GM10847 (cell line): ENCODE results near the gene CCDC88C.

ENCODE experiments used
- POLR2A ChIP-seq: IDR thresholded peaks from 2 replicates; pipeline ENCODE4 v1.6.1; 2011; ENCODE audit not compliant: insufficient read length; ENCODE audit errors: extremely low read depth

CCDC88C gene

DNA sequence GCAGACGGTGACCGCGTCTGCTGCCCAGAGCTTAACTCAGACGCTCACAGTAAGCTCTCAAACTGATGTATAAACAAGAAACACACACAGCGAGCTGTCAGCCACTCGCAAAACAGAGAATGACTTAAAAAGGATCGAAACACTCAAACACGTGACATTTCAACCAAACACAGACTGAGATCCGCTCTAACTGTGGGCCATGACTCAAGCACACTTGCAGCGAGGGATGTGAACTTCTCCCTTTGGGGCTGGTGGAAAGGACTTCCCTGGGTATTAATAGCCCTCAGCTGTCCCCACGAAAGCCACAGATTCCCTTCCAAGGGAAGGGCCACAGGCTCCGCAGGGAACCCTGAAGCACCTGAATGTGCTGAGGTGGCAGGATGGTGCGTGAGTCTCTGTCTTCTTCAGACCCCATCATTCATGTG, 29.1 kb downstream of the CCDC88C start:
- no peak for TF ChIP-seq POLR2A

DNA sequence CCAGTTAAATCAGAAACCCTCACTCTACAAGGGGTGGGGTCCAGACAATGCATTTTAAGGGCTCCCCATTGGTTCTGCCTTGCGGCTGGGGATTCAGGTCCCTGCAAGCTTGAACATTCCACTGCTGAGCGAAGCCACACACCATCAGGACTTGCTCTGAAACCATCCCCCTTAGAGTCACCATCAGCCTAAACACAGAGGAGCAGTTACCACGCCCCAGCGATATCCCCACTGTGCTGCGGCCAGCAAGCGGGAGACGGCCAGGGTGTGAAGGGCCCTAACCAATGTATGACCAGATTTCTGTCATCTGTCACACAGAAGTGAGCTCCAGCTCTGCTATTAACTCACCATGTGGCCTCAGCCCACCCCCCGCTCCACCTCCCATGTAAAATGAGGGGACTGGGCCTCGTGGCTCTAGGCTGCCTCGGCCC, 29.7 kb downstream of the CCDC88C start:
- no peak for TF ChIP-seq POLR2A

DNA sequence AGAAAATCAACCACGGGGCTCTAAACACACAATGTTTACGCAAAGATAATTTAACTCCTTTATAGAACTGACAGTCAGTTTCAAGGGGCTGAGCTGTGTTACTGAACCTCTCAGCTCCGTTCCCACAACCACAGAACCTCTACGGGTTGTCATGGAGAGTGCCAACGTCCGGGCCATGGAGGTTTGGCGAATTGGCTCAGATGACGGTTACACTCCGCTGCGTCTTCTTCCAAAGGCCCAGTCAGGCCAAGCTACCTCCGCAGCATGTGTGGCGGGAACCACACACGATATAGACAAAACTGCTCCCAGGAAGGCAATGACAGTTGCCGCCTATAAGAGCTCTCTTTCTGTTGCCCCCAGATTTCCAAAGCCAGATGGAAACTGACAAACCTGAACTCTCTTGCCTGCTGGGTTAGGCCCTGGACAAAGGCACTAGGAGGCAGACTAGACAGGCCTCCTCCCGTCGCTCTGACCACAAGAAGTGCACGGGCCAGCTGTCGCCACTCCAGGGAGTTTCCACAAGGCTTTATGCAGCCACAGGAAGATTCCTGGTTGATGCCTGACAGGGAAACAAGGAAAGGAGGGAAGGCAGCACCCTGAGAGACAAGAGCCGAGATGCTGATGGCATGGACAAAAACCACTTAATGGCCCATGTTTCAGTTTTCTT, 30.3 kb downstream of the CCDC88C start:
- no peak for TF ChIP-seq POLR2A

DNA sequence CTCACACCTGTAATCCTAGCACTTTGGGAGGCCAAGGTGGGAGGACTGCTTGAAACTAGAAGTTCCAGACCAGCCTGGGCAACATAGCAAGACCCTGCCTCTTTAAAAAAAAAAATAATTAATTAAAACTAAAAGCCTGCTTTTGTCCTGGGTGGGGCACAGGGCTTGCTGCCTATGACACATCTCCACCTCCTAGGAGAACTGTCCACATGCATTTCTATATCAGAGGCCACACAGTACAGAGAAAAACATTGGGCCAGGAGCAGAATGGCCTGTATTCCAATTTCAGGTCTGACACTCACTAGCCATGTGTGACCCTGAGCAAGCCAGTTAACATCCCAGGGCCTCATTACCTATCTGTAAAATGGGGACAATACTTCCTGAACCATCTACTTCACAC, 31.9 kb downstream of the CCDC88C start:
- TF ChIP-seq POLR2A: no peak

GRCh38 chr14:91385224-91385623, 32.4 kb downstream of the CCDC88C start:
- TF ChIP-seq POLR2A: no peak

DNA sequence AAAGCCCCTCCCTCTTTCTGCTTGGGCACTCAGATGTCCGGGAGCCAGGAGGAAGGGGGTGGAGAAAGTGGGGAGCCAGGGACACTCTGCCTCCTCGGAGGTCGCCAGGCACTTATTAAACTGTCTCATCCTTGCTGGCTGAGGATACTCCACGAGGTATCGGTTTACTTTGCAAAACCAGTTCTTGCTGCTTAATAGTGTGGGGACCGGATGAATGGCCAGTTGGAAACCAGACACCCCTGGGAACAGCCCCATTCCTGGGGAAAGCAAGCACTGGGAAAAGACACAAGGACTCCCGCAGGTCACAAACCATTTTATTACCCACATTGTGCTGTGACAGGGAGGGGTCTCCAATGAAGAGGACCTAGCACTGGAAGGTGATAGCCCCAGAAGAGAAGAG, 34.2 kb downstream of the CCDC88C start:
- TF ChIP-seq POLR2A: no peak

GRCh38 chr14:91381801-91382670, 35.6 kb downstream of the CCDC88C start:
- no peak for TF ChIP-seq POLR2A

- TF ChIP-seq POLR2A: no peak
Measured at GRCh38 chr14:91380610-91381371, 36.8 kb downstream of the CCDC88C start.

DNA sequence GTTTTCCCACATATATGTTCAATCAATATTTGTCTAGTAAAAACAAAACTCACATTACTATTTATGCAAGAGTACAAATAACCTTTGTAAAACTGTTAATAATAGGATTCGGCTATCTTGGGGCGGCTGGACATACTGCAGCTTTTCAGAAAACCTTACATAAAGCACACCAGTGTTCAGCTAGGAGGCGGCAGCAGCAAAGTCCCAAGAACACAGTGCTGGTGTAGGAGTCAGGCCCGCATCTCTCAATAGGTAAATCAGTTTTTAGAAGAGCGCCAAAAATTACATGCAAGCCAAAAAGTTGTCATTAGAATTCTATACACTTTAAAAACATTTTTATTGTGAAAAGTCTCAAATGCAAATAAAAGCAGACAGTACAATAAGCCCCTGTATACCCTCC, 37.5 kb downstream of the CCDC88C start:
- no peak for TF ChIP-seq POLR2A

DNA sequence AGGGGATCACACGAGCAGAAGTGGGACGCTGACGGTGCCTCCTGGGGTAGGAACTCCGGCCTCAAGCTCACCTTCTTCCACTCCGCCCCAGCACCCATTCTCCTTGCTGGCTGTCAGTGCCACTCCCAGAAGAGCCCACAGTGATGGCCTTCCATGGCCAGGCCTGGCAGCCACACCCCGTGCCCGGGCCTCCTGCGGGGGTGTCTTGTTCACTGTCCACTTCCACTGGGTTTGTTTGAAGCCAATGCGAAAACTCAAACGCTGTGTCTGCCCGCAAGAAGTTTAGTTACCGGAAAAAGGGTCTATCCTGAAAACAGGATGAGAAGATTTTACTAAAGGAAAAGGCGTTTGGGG, 38.1 kb downstream of the CCDC88C start:
- no peak for TF ChIP-seq POLR2A

DNA sequence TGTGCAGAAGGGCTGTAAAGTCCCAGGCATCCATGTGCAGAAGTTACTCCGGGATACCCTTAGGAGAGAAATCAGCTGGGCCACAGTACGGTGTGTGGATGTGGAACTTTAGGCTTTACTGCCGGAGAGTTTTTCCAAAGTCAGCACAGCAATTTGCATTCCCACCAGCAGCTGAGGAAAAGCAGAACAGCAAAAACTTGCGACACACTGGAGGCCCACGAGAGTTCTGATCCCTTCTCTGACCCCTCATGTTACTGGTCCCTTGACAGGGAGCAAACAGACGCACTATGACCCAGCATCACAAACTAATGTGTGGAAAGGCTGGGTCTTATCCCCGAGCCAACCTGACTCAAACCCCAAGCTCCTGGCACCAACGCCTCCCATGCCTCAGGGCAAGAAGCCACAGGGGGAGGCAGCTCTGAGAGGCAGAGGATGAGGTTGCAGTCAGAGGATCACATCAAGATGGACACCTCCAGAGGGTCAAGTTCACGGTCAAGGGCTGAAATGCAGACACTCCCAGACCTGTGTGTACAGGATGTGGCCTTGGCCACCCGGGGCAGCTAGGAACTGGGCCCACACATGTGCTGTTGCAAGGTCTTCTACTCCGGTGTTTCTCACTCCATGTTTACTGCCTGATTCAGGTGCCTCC, 38.6 kb downstream of the CCDC88C start:
- TF ChIP-seq POLR2A: no peak

GRCh38 chr14:91377700-91378652, 39.6 kb downstream of the CCDC88C start:
- no peak for TF ChIP-seq POLR2A

DNA sequence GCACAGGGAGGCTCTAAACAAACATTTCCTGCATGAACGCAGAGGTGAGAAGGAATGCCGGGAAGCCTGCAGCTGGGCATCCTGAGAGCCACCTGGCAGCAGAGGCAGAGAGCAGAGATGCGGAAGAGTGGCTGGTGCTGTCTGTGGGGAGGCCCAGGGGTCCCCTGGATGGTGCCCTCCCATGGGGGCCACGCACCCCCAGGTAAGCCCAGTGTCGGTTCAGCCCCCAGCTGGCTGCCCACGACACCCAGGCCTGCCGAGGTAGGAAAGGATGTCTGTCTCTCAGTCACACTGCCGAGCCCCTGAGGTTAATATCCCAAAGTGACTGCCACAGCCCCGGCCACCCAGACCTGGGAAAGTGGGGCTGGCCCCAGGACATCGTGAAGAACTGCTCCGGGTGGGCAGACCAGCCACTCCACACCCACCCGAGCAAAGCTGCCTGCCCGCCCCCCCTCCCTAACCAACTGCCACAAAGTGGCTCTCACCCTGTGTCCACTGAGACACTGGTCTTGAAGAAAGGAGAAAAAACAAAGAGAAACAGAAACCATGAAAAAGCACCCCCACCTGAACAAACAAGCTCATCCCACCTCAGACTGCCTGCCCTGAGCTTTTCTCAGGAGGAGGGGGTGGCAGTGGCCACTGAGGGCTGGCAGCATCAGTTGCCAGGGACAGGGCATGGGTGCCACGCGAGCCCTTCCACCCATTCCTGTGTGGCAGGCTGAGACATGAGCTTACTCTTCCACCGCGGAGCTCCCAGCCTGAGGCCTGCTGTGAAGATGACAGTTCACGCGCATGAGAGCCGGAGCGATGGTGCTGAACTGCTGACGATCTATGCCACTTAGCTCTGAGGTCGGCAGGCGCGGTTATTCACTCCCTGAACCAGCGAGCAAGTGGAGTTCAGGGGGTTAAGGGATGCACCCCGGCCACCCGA, 40.8 kb downstream of the CCDC88C start:
- no peak for TF ChIP-seq POLR2A

DNA sequence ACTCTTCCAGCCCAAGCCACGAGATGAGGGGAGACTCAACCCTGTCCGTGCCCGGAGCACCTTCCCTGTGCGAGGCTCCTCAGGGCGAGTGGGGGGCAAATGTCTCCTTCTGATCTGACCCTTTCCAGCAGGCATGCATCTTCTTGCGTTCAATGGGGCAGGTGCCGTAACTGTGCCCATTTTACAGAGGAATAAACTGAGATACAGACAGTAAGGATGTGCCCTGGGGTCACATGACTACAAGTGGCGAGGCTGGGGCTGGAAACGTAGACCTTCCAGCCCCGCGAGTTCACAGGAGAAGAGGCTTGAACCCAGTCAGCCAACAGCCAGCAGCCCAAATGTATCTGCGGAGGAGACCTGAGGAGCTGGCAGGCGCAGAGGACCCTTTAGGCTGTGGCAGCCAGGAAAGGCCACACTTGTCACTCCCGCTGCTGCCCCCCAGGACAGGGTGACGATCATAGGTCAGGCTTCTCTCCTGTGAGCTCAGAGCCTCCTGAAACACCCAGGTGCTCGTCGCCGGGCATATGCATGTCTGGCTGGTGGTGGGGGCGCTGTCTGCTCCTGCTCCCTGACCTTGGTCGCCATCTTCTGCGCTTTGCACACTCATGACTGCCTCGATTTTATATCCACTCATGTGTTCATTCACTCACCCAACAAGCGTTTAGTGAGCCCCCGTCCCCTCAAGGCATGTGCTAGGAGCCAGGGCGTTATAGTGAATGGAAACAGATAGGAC, 41.7 kb downstream of the CCDC88C start:
- TF ChIP-seq POLR2A: no peak
